Right atrium auricular region (tissue), 2 donors: ENCODE data around the gene OR8G1. TPM values are rescaled to one million over a fixed set of nuclear protein-coding genes. Genes with fewer than 3 reads are reported as not detected.

Experiments used
- DNase-seq: peaks from one replicate; pipeline ENCODE4 v3.0.0-alpha.2; 2019; ENCODE audit warnings: low spot score
- H3K27ac ChIP-seq, 2 donors: fragments of 200-600 bp; sonication (generic); 1 replicate in 1 of 2; 2 replicates in 1 of 2; pipeline ENCODE4 v1.5.1; 2016 to 2019
- H3K27me3 ChIP-seq, 2 donors: fragments of 200-600 bp; sonication (generic); one replicate each; pipeline versions ENCODE4 v1.5.1 to v1.6.0; 2017 to 2019
- H3K36me3 ChIP-seq: fragments of 200-600 bp; sonication (generic); one replicate; pipeline ENCODE4 v1.5.1; 2016
- H3K4me1 ChIP-seq, 2 donors: fragments of 200-600 bp; sonication (generic); one replicate each; pipeline versions ENCODE4 v1.5.1 to v1.6.0; 2017 to 2019
- H3K4me3 ChIP-seq, 2 donors: fragments of 200-600 bp; sonication (generic); 1 replicate in 1 of 2; 2 replicates in 1 of 2; pipeline ENCODE4 v1.5.1; 2017 to 2019; ENCODE audit warnings: mild to moderate bottlenecking in 1 of 2, moderate library complexity in 1 of 2
- H3K9me3 ChIP-seq, 2 donors: fragments of 200-600 bp; sonication (generic); one replicate each; pipeline ENCODE4 v1.5.1; 2019
- total RNA-seq, 2 donors: library from RNA; depleted of rRNA; stranded (reverse); fragments of >200 nt; gene quantifications; one replicate each; pipeline ENCODE4 v1.1.0, GENCODE V29; 2016
- TF ChIP-seq, protein P1 (sequence below), 2 donors: fragments of 200-600 bp; sonication (generic); IDR thresholded peaks; one replicate each; pipeline ENCODE4 v1.5.1; 2019; ENCODE audit warnings: antibody characterized with exemption in 2 of 2

The OR8G1 gene, protein sequence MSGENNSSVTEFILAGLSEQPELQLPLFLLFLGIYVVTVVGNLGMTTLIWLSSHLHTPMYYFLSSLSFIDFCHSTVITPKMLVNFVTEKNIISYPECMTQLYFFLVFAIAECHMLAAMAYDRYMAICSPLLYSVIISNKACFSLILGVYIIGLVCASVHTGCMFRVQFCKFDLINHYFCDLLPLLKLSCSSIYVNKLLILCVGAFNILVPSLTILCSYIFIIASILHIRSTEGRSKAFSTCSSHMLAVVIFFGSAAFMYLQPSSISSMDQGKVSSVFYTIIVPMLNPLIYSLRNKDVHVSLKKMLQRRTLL
- total RNA-seq, result not detected

GRCh38 chr11:124240621-124241397, at the start of gene OR8G1:
OR8G1 (plus strand) TSS chr11:124241095; CDS start chr11:124249676, 8,581 bp downstream.
- H3K27me3 ChIP-seq, result no peaks in the 10 kb centered on the region
- H3K27ac ChIP-seq, result no peak within 1 kb of the TSS
- no peaks in the 10 kb centered on the region for H3K9me3 ChIP-seq
- no peak within 1 kb of the TSS for H3K4me3 ChIP-seq
- TF ChIP-seq, protein P1, sequence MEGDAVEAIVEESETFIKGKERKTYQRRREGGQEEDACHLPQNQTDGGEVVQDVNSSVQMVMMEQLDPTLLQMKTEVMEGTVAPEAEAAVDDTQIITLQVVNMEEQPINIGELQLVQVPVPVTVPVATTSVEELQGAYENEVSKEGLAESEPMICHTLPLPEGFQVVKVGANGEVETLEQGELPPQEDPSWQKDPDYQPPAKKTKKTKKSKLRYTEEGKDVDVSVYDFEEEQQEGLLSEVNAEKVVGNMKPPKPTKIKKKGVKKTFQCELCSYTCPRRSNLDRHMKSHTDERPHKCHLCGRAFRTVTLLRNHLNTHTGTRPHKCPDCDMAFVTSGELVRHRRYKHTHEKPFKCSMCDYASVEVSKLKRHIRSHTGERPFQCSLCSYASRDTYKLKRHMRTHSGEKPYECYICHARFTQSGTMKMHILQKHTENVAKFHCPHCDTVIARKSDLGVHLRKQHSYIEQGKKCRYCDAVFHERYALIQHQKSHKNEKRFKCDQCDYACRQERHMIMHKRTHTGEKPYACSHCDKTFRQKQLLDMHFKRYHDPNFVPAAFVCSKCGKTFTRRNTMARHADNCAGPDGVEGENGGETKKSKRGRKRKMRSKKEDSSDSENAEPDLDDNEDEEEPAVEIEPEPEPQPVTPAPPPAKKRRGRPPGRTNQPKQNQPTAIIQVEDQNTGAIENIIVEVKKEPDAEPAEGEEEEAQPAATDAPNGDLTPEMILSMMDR (IDR thresholded peaks at IDR 0.05), result no peak
- H3K4me1 ChIP-seq, result no peaks in the 10 kb centered on the region
- no peak for DNase-seq
- no peaks in the 10 kb centered on the region for H3K36me3 ChIP-seq

GRCh38 chr11:124193221-124194010, 47.5 kb upstream of the OR8G1 start:
- Histone ChIP-seq H3K4me3 (no peak overlapping the region), H3K36me3 (no peaks in the 10 kb centered on the region), H3K27me3 (no peaks in the 10 kb centered on the region), H3K4me1 (no peaks in the 10 kb centered on the region), H3K27ac (no peak overlapping the region), H3K9me3 (no peaks in the 10 kb centered on the region)
- TF ChIP-seq, protein P1 (IDR thresholded peaks at IDR 0.05), result no peak
- DNase-seq, result no peak

DNA sequence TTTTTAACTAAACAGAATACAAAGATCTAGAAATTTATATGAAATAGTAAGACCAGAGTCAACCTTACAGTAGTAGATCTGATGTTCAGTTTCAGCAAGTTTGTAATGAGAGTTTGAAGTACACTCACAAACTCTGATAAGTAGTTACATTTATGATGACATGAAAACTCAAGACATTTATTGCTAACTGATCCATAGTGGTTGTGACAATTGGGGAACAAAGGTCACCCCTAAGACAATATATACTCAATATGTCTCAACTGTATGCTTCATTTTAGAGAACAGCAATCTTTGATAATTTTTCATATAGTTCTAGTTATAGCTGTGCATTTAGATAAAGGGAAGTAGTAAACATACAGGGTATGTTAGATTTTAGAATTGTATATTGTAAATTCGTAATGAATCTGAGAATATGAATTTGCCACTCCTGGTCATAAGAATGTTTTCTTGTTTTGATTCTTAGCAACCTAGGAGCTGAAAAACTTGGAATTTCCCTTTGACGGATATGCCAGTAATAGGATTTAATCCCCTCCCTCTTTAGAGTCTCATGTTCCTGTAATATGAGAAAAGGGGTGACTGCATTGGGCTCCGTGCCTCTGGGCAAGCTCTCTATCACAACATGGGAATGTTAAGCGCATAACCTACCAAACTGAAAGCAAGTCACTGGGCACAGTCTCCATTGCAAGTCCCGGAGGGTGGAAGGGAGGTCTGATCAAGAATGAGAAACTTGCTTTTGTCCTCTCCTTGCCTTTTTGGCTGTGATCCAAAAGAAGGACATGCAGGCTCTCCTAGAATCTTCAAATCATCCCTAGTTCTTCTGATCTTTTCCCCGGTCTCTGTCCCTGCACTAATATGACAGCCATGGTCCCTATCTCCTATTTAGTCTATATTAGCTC, 46.4 kb upstream of the OR8G1 start:
- H3K4me3 ChIP-seq, result no peak overlapping the region
- H3K27me3 ChIP-seq, result no peaks in the 10 kb centered on the region
- no peak overlapping the region for H3K27ac ChIP-seq

DNA sequence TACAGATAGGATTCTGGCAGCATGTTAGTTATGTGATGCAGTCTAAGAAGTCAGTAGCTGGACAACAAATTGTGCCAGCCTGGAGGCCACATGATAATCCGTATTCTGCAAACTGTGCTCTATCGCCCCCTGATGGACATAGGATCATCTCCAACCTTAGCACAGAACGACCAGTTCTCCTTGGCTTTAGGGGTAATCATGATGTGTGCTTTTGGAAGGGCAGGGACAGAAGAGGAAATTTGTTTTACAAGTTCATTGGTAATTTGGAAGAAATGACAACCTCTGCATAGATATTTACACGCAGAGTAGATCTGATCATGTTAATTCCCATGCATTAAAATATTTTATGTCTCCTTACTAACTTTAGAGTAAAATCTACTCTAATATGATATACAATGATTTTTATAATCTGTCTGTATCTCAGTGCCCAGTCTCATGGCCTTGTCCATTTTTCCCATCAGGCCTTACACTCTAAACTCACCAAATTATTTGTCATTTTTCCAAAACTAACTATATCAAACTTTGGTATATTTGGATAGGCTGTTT, 45.6 kb upstream of the OR8G1 start:
- TF ChIP-seq, protein P1 (IDR thresholded peaks at IDR 0.05), result peak; percentile 11 to 67
- Histone ChIP-seq H3K9me3 (no peaks in the 10 kb centered on the region), H3K4me1 (no peaks in the 10 kb centered on the region), H3K27ac (no peak overlapping the region), H3K27me3 (no peaks in the 10 kb centered on the region), H3K4me3 (no peak overlapping the region), H3K36me3 (no peaks in the 10 kb centered on the region)
- DNase-seq, result peak; percentile 71

More for the DNA sequence above, 46.4 kb upstream of the OR8G1 start:
- Histone ChIP-seq H3K4me1 (no peaks in the 10 kb centered on the region), H3K9me3 (no peaks in the 10 kb centered on the region), H3K36me3 (no peaks in the 10 kb centered on the region)
- DNase-seq, result no peak
- TF ChIP-seq, protein P1 (IDR thresholded peaks at IDR 0.05), result no peak

- Histone ChIP-seq H3K9me3 (no peaks in the 10 kb centered on the region), H3K27ac (no peak overlapping the region), H3K4me3 (no peak overlapping the region), H3K4me1 (no peaks in the 10 kb centered on the region), H3K36me3 (no peaks in the 10 kb centered on the region), H3K27me3 (no peaks in the 10 kb centered on the region)
- no peak for DNase-seq
- TF ChIP-seq, protein P1 (IDR thresholded peaks at IDR 0.05), result no peak
These were observed 42.9 kb upstream of the OR8G1 start for GRCh38 chr11:124197999-124198398.
